Activated CD8-positive, alpha-beta memory T cell treated with anti-CD3 and anti-CD28 coated beads for 48 hours (primary cell): Measurements from ENCODE around the gene USP34.
"Not testable (repeated sequence)": the region's sequence is repeated elsewhere in the genome, so short reads cannot be mapped to it uniquely, and the experiment has no call there.

Experiments used
- DNase-seq, 3 experiments: peaks; one replicate each; pipeline ENCODE4 v3.0.0-alpha.2; 2020; ENCODE audit warnings: low read depth in 2 of 3, low spot score in 2 of 3

USP34 gene

DNA sequence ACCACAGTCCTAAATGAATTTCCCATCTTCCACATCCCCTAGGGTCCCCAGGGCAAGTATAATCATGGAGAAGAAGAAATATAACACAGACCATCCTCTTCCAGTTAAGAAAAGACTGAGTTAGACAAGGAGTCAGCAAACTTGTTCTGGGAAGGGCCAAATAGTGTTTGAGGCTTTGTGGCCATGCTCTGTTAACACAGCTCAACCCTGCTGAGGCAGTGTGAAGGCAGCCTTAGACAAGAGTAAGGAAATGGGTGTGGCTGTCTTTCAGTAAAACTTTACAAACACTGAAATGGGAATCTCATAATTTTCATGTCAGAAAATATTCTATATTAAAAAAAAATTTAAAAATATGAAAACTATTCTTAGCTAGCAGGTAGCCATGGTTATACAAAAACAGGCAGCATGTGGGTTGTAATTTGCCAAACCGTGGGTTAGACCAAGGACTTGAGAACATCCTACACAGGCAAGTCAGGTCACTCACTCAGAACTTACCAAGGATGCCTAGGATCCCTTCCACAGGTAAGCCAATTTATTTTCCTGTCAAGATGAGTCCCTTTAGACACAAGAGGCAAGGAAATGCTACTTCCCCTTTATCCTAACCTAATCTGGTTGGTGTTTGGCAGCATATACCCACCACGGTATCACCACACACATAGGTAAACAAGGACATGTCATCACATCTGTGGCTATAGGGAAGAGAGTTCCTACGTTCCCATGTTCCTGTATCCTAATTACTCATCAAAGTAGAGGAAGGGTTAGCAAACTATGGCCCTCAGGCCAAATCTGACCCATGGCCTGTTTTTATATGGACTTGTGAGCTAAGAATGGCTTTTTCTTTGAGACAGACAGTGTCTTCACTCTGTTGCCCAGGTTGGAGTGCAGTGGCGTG is 277.0 kb downstream of the USP34 start:
- DNase-seq: no peak

GRCh38 chr2:61187085-61187484 is 283.8 kb downstream of the USP34 start:
- DNase-seq: no peak

- no peak for DNase-seq
Measured at GRCh38 chr2:61185231-61185728, 285.6 kb downstream of the USP34 start.

DNA sequence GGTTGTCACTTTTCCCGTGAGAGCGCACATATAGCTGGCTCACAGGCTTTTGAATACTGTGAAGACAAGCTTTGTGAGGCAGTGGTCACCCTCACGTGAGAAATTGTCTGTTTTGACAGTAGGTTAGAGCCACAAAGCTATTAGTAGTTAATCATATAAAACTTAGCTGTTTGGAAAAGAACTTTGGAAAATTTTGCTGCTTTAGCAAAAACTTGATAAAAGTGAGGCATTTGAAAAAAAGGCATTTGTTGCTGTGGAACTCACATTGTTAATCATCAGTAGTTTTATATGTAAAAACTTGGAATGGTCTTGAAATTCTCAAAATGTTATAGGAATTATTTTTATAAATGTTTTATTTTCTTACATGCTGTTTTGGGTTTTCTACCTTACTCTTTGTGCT is 286.6 kb downstream of the USP34 start:
- no peak for DNase-seq

- no peak for DNase-seq
Measured at GRCh38 chr2:61183795-61184194, 287.1 kb downstream of the USP34 start.

GRCh38 chr2:61182059-61182383 is 288.9 kb downstream of the USP34 start:
- DNase-seq: no peak

- DNase-seq: no peak
Measured at GRCh38 chr2:61181382-61182058, 289.4 kb downstream of the USP34 start.

GRCh38 chr2:61180686-61181085 is 290.2 kb downstream of the USP34 start:
- no peak for DNase-seq

DNA sequence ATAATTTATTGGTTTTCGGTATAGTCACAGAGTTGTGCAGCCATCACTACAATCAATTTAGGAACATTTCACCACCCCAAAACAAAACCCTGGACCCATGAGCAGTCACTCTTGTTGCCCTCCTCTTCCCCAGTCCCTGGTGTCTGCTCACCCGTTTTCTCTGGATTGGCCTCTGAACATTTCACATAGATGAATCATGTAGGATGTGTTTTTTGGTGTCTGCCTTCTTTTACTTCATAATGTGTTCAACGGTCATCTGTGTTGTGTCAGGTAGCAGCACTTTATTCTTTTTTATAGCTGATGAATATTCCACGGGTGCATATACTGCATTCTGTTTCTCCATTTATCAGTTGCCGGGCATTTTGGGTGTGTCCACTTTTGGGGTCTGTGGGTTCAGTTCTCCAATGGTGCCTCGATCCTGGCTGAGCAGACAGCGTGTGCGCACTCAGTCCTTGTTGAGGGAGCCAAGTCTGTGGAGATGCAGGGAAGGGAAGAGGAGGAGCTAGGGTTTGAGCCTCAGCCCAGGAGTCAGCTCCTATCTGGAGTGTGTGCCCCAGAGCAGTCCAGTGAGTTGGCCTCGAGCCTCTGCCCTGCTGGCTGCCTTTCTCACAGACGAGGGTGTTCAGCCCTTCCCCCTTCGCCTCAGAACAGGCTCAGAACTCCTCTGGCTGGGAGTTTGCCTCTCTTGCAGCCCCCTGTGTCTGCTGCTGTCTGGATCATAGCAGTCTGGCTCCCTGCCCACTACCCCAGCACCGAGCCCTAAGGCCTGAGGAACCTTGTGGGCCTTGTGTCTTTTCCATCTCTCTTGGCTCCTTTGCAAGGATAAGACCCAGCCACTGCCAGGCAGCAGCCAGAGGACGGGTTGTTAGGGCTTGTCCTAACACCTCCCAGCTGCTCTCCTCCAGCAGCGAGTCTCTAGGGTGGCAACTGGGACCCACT is 290.9 kb downstream of the USP34 start:
- DNase-seq: no peak

- DNase-seq: no peak
Measured at GRCh38 chr2:61178603-61179545, 292.0 kb downstream of the USP34 start.

- DNase-seq: peak in 1 of 3 experiments; percentile 21
Measured at GRCh38 chr2:61177727-61178549, 292.9 kb downstream of the USP34 start.

DNA sequence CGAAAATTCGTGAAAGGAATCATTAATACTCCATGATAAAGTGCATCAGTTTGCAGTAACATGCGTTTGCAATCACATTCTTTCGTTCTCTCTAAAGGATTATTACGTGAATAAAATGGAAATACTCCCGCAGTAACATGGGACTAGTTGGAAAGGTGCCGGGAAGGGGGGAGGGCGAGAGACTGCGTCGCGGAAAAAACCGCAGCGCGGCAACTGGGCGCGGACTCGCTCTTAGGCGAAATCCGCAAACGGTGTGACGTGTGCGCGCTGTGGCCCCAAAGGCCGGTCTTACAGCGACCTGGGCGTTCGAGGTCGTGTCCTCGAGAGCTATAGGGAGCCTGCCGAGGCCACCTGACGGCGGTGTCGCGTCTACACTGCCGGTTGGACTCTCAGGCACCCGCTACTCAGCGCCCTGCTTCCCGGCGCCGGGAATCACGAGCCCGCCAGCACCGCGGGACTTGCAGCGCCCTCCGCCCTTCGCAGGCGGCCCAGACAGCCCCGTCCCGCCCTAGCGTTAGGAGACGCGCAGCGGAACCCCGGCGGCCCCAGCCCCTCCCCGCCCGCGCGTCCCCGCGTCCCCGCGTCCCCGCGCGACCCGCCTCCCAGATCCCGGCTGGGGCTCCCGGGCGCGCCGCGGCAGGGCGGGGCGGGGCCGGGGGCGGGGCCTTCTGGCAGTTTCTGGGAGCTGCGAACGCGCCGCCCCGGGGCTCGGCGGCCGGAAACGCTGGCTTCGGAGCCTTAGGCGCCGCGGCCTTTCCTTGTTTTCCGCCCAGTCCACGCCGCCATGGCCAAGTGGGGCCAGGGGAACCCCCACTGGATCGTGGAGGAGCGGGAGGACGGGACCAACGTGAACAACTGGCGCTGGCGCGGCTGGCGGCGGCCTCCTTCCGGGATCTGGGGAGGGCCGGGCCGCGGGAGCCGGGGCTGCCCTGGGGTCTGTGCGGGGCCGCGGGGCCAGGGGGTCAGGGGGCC is 293.8 kb downstream of the USP34 start:
- DNase-seq: peak; percentile 82 to 89 (median 86)

- no peak for DNase-seq
Measured at GRCh38 chr2:61175036-61175435, 295.9 kb downstream of the USP34 start.

DNA sequence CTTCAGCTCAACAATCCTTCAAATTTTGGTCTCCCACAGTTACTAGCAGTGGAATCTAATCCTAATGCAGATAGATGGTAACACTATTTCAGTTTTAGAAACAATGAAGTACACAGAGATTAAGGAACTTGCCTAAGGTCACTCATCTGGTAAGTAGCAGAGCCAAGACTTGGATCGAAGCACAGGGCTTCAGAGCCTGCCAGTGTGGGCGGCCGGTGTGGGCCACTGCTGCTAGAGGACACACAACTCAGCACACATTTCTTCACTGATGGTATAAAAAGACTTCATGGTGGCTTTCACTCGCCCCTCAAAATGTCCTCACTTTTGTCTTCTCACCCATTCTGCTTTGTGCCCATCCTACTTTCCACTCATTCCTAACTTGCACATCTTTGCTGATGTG is 297.8 kb downstream of the USP34 start:
- DNase-seq: no peak

- DNase-seq: no peak
Measured at GRCh38 chr2:61172671-61173070, 298.2 kb downstream of the USP34 start.

DNA sequence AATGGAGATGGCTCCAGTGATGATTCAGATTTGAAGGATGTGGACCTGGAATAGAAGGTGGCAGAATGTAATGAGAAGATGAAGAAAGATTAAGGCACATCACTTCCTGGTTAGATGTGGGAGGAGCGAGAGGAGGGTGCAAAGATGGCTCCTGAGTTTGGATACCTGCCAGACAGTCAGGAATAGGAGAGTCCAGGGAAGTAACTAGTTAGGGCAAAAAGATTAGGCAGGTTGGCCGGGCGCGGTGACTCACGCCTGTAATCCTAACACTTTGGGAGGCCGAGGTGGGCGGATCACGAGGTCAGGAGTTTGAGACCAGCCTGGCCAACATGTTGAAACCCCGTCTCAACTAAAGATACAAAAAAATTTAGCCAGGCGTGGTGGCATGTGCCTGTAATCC is 303.3 kb downstream of the USP34 start:
- DNase-seq: no peak

- no peak for DNase-seq
Measured at GRCh38 chr2:61165946-61166345, 304.9 kb downstream of the USP34 start.

- DNase-seq: not testable (repeated sequence)
Measured at GRCh38 chr2:61165082-61165481, 305.8 kb downstream of the USP34 start.
